A673 (cell line): ENCODE data around the gene FBXW12. TPM values are rescaled to one million over a fixed set of nuclear protein-coding genes. Genes with fewer than 3 reads are reported as not detected.

Source experiments
- BruUV-seq: library from RNA; stranded (reverse); fragments of 400-500 nt; replicated peaks from 2 replicates; lab custom pipeline; 2021; lab: Mats Ljungman, UMichigan
- CTCF ChIA-PET: fragments of 300-600 bp; sonication (Branson Sonifier 250); formaldehyde crosslinking; loops from one replicate; lab custom pipeline; 2022; ENCODE audit warnings: antibody characterized with exemption; lab: Charles Lee
- POLR2A ChIA-PET: fragments of 300-600 bp; sonication (Branson Sonifier 250); formaldehyde crosslinking; loops from one replicate; lab custom pipeline; 2022; ENCODE audit warnings: antibody characterized with exemption; ENCODE audit not compliant: low non-redundant PET; lab: Charles Lee
- DNase-seq: peaks from one replicate; pipeline ENCODE4 v3.0.0-alpha.2; 2015; ENCODE audit warnings: low spot score
- H3K27ac ChIP-seq: fragments of 200-600 bp; sonication (generic); 2 replicates; pipeline ENCODE4 v1.5.1; 2016; ENCODE audit warnings: mixed run types, low read depth, mild to moderate bottlenecking, mixed read lengths, antibody characterized with exemption, low read length; ENCODE audit not compliant: poor library complexity, severe bottlenecking
- H3K27me3 ChIP-seq: fragments of 200-600 bp; sonication (generic); replicated peaks from 2 replicates; pipeline ENCODE4 v1.6.1; 2017; ENCODE audit warnings: mixed run types, low read depth, mild to moderate bottlenecking, mixed read lengths, antibody characterized with exemption, low read length; ENCODE audit not compliant: insufficient read depth, poor library complexity
- H3K36me3 ChIP-seq: fragments of 200-600 bp; sonication (generic); 2 replicates; pipeline ENCODE4 v1.6.1; 2016; ENCODE audit warnings: mixed run types, mild to moderate bottlenecking, mixed read lengths, antibody characterized with exemption, low read length; ENCODE audit not compliant: insufficient read depth, poor library complexity, severe bottlenecking
- H3K4me1 ChIP-seq: fragments of 200-600 bp; sonication (generic); 2 replicates; pipeline ENCODE4 v1.6.1; 2017; ENCODE audit warnings: mixed run types, mild to moderate bottlenecking, mixed read lengths, antibody characterized with exemption, low read length; ENCODE audit not compliant: insufficient read depth, poor library complexity, severe bottlenecking
- H3K4me3 ChIP-seq: fragments of 200-600 bp; sonication (generic); 2 replicates; pipeline ENCODE4 v1.5.1; 2016; ENCODE audit warnings: low read depth, mixed run types, mild to moderate bottlenecking, mixed read lengths, low read length; ENCODE audit not compliant: poor library complexity, severe bottlenecking
- H3K9me3 ChIP-seq: fragments of 200-600 bp; sonication (generic); 2 replicates; pipeline ENCODE4 v1.6.1; 2016; ENCODE audit warnings: mixed run types, low read depth, mild to moderate bottlenecking, mixed read lengths, antibody characterized with exemption, low read length; ENCODE audit not compliant: poor library complexity, severe bottlenecking
- CTCF ChIP-seq: fragments of 300-800, 200-600 bp; sonication (generic); conservative IDR thresholded peaks from 2 replicates; pipeline ENCODE4 v1.5.1; 2017; ENCODE audit warnings: low read depth, mild to moderate bottlenecking, antibody characterized with exemption, low read length, moderate library complexity, mixed read lengths
- EZH2 ChIP-seq: fragments of 200-600 bp; sonication (generic); IDR thresholded peaks from 2 replicates; pipeline ENCODE4 v1.6.1; 2017; ENCODE audit warnings: borderline replicate concordance, low read depth, mild to moderate bottlenecking, mixed read lengths, antibody characterized with exemption, low read length; ENCODE audit not compliant: poor library complexity, severe bottlenecking
- intact Hi-C: fragments of 100-400 bp; cut with micrococcal nuclease; formaldehyde crosslinking; loops from one replicate; pipeline ENCODE4 v1.10.0; 2022; ENCODE audit not compliant: unreplicated experiment
- total RNA-seq: library from RNA; stranded (reverse); gene quantifications from 2 replicates; pipeline ENCODE4 v1.2.3, GENCODE V29; 2021

FBXW12 gene
- total RNA-seq, 1 experiment from 2014 or later: 0.60 TPM

- ChIA-PET CTCF (no interaction called here), POLR2A (no interaction called here)
- Histone ChIP-seq H3K9me3 (no peaks in the 10 kb centered on the region), H3K27ac (no peak overlapping the region), H3K36me3 (no peaks in the 10 kb centered on the region), H3K4me1 (no peaks in the 10 kb centered on the region), H3K4me3 (no peak overlapping the region), H3K27me3 (no peaks in the 10 kb centered on the region)
- TF ChIP-seq CTCF: no peak
- no peak for TF ChIP-seq EZH2
- DNase-seq: no peak
- intact Hi-C loops: no loop called here
- no TSS peak for BruUV-seq
Observed at GRCh38 chr3:48361928-48362327, 10.1 kb upstream of the FBXW12 start.

GRCh38 chr3:48364840-48365239 is 7.2 kb upstream of the FBXW12 start:
- no peak overlapping the region for H3K4me3 ChIP-seq
- intact Hi-C loops: no loop called here
- POLR2A ChIA-PET: no interaction called here
- H3K27me3 ChIP-seq: no peaks in the 10 kb centered on the region
- no peaks in the 10 kb centered on the region for H3K9me3 ChIP-seq
- no peak for DNase-seq
- BruUV-seq: no TSS peak
- CTCF ChIA-PET: no interaction called here
- H3K4me1 ChIP-seq: no peaks in the 10 kb centered on the region
- H3K27ac ChIP-seq: no peak overlapping the region
- TF ChIP-seq CTCF: no peak
- no peak for TF ChIP-seq EZH2
- no peaks in the 10 kb centered on the region for H3K36me3 ChIP-seq

- Histone ChIP-seq H3K9me3 (no peaks in the 10 kb centered on the region), H3K4me3 (no peak overlapping the region), H3K4me1 (no peaks in the 10 kb centered on the region), H3K36me3 (no peaks in the 10 kb centered on the region), H3K27ac (no peak overlapping the region), H3K27me3 (no peaks in the 10 kb centered on the region)
- TF ChIP-seq CTCF (no peak), EZH2 (no peak)
- POLR2A ChIA-PET: no interaction called here
- CTCF ChIA-PET: no interaction called here
- no TSS peak for BruUV-seq
- intact Hi-C loops: no loop called here
- DNase-seq: peak; percentile 1
Observed at GRCh38 chr3:48367201-48367600, 4.8 kb upstream of the FBXW12 start.
